Measurements from ENCODE around the gene NOS1AP.

GRCh38 chr1:162315673-162316072 lies 246.2 kb downstream of the NOS1AP start:
- TF ChIP-seq CTCF (conservative IDR thresholded peaks at IDR 0.05; ENCODE audit: low read length) (no peak), EZH2phosphoT487 (IDR thresholded peaks at IDR 0.05; ENCODE audit: borderline replicate concordance, low read depth, low read length) (no peak)

All from OCI-LY7 (cell line).